ENCODE data around the gene CSF3. TPM values are rescaled to one million over a fixed set of nuclear protein-coding genes. Genes with fewer than 3 reads are reported as not detected.

CSF3 gene
- polyA plus RNA-seq (2011; rRNA removed) (0.05 TPM in 1 of 2 replicates, not detected in the other), polyA minus RNA-seq (2011; rRNA and poly(A)+ RNA removed) (not detected in 2 replicates)

- no peak within 1 kb of the TSS for H3K4me3 ChIP-seq (ENCODE audit: low read depth, low read length)
- H3K27ac ChIP-seq (ENCODE audit: low read depth, low read length), result peak within 1 kb of the TSS; percentile 2
- CTCF ChIA-PET, result interaction anchor here (0.6 to 7.6 kb wide), 10 partner anchors 11 to 343 kb away, joined by 3 to 81 read pairs (median 5); no protein-coding TSS in a partner anchor
- no peaks in the 10 kb centered on the region for H3K27me3 ChIP-seq (ENCODE audit: control insufficient read depth, insufficient read depth, low read length)
- no peak for DNase-seq (ENCODE audit: low read depth, low spot score)
- POLR2A ChIA-PET, result interaction anchor here (0.5 to 0.6 kb wide), 2 partner anchors 147 to 189 kb away, joined by 3 to 8 read pairs; no protein-coding TSS in a partner anchor
- TF ChIP-seq, protein P1, sequence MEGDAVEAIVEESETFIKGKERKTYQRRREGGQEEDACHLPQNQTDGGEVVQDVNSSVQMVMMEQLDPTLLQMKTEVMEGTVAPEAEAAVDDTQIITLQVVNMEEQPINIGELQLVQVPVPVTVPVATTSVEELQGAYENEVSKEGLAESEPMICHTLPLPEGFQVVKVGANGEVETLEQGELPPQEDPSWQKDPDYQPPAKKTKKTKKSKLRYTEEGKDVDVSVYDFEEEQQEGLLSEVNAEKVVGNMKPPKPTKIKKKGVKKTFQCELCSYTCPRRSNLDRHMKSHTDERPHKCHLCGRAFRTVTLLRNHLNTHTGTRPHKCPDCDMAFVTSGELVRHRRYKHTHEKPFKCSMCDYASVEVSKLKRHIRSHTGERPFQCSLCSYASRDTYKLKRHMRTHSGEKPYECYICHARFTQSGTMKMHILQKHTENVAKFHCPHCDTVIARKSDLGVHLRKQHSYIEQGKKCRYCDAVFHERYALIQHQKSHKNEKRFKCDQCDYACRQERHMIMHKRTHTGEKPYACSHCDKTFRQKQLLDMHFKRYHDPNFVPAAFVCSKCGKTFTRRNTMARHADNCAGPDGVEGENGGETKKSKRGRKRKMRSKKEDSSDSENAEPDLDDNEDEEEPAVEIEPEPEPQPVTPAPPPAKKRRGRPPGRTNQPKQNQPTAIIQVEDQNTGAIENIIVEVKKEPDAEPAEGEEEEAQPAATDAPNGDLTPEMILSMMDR (IDR thresholded peaks at IDR 0.05; ENCODE audit: low read depth, low read length), result no peak
- no peaks in the 10 kb centered on the region for H3K9me3 ChIP-seq (ENCODE audit: control insufficient read depth, insufficient read depth, low read length)
These were observed at the start of gene CSF3 for GRCh38 chr17:40015005-40015997. TSS of gene CSF3 (plus strand) at chr17:40015440. CDS start at chr17:40015475, 35 bp downstream.

DNA sequence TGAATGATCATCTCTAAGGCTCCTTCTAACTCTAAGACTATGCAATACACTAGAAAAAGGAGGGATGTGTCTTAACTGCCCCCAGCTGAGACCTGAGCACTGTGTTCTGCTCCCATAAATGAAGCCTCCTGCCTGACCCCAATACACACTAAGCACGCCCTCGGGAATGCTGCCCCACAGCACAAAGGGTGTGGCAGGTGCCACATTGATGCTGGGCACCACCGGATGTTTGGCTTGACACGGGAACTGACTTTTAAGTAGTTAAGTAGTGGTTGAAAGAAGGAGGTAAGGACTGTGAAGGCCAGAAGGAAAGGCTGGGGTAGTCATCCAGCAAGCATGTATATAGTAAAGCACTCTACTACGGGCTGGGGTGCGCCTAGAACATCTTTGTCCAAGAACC is 48.5 kb upstream of the CSF3 start:
- Histone ChIP-seq H3K4me3 (ENCODE audit: low read depth, low read length) (no peak overlapping the region), H3K27me3 (ENCODE audit: control insufficient read depth, insufficient read depth, low read length) (peaks cover 17% of the 10 kb centered on the region), H3K27ac (ENCODE audit: low read depth, low read length) (no peak overlapping the region), H3K9me3 (ENCODE audit: control insufficient read depth, insufficient read depth, low read length) (no peaks in the 10 kb centered on the region; the same call in 1 of the 2 replicates)
- DNase-seq (ENCODE audit: low read depth, low spot score), result no peak
- TF ChIP-seq, protein P1 (IDR thresholded peaks at IDR 0.05; ENCODE audit: low read depth, low read length), result no peak
- ChIA-PET POLR2A (no interaction called here), CTCF (interaction anchor here (2.5 kb wide), 1 partner anchor 13 kb away, joined by 12 read pairs; the partner anchor contains the start of gene PSMD3)

GRCh38 chr17:39968761-39969160 is 46.5 kb upstream of the CSF3 start:
- ChIA-PET CTCF (interaction anchor here (0.8 to 1.8 kb wide), 3 partner anchors 11 to 12 kb away, joined by 3 to 4 read pairs (median 3); partner anchors contain the start of gene PSMD3), POLR2A (interaction anchor here (1.3 kb wide), 1 partner anchor 11 kb away, joined by 5 read pairs; no protein-coding TSS in a partner anchor)
- no peak overlapping the region for H3K27ac ChIP-seq (ENCODE audit: low read depth, low read length)
- no peaks in the 10 kb centered on the region; the same call in 1 of the 2 replicates for H3K9me3 ChIP-seq (ENCODE audit: control insufficient read depth, insufficient read depth, low read length)
- no peak overlapping the region for H3K4me3 ChIP-seq (ENCODE audit: low read depth, low read length)
- TF ChIP-seq, protein P1 (IDR thresholded peaks at IDR 0.05; ENCODE audit: low read depth, low read length), result no peak
- H3K27me3 ChIP-seq (ENCODE audit: control insufficient read depth, insufficient read depth, low read length), result peaks cover 17% of the 10 kb centered on the region
- DNase-seq (ENCODE audit: low read depth, low spot score), result no peak

DNA sequence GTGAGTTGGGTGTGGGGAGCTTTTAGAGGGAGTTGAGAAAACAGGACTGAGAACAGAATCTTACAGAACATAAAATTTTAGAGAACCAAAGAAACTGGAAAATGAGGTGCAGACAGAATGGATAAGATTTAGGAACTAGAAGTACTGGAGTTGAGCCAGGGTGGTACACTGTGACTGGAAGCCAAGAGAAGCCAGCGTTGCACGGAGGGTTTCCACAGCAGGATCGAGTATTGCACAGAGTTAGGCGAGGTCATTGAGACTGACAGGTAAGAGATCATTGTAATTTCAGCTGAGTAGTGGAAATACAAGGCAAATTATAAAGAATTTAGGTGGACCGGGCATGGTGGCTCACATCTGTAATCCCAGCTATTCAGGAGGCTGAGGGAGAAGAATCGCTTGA is 45.9 kb upstream of the CSF3 start:
- no peak overlapping the region for H3K27ac ChIP-seq (ENCODE audit: low read depth, low read length)
- H3K27me3 ChIP-seq (ENCODE audit: control insufficient read depth, insufficient read depth, low read length), result peaks cover 17% of the 10 kb centered on the region
- no peak overlapping the region for H3K4me3 ChIP-seq (ENCODE audit: low read depth, low read length)
- TF ChIP-seq, protein P1 (IDR thresholded peaks at IDR 0.05; ENCODE audit: low read depth, low read length), result no peak
- ChIA-PET CTCF (interaction anchor here (1.0 to 1.8 kb wide), 2 partner anchors 10 to 12 kb away, joined by 3 to 4 read pairs; no protein-coding TSS in a partner anchor), POLR2A (interaction anchor here (1.3 kb wide), 1 partner anchor 10 kb away, joined by 5 read pairs; no protein-coding TSS in a partner anchor)
- no peaks in the 10 kb centered on the region; the same call in 1 of the 2 replicates for H3K9me3 ChIP-seq (ENCODE audit: control insufficient read depth, insufficient read depth, low read length)
- no peak for DNase-seq (ENCODE audit: low read depth, low spot score)
